ENCODE results near the gene SPRED2.

DNA sequence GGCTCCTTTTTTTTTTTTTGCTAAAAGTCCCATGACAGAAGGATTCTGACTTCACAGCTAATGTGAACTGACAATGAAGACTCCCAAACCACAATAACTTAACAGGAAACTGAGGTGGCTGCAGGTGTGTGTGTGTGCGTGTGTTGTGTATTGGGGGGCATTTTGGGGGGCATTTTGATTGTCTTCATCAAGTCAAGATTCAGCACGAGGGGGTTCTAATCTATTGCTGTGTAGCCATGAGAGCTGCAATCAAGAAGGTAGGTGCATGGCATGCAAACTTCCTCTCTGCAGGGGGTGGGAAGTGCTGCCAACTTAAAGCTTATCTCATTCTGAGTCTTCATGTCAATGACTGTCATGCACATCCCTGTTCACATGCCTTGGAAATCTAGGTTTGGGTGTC is 25.2 kb downstream of the SPRED2 start:
- TF ChIP-seq, protein P1, sequence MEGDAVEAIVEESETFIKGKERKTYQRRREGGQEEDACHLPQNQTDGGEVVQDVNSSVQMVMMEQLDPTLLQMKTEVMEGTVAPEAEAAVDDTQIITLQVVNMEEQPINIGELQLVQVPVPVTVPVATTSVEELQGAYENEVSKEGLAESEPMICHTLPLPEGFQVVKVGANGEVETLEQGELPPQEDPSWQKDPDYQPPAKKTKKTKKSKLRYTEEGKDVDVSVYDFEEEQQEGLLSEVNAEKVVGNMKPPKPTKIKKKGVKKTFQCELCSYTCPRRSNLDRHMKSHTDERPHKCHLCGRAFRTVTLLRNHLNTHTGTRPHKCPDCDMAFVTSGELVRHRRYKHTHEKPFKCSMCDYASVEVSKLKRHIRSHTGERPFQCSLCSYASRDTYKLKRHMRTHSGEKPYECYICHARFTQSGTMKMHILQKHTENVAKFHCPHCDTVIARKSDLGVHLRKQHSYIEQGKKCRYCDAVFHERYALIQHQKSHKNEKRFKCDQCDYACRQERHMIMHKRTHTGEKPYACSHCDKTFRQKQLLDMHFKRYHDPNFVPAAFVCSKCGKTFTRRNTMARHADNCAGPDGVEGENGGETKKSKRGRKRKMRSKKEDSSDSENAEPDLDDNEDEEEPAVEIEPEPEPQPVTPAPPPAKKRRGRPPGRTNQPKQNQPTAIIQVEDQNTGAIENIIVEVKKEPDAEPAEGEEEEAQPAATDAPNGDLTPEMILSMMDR (IDR thresholded peaks at IDR 0.05; ENCODE audit: low read depth, low read length, poor library complexity, severe bottlenecking): no peak
- TF ChIP-seq EZH2phosphoT487 (IDR thresholded peaks at IDR 0.05; ENCODE audit: borderline replicate concordance, low read length): no peak
